Naive thymus-derived CD4-positive, alpha-beta T cell (primary cell): ENCODE measurements around the gene SNED1. TPM values are rescaled to one million over a fixed set of nuclear protein-coding genes. Genes with fewer than 3 reads are reported as not detected.

Experiments used
- ATAC-seq: fragments of 150-1000 bp; cut with Tn5 transposase; 2 replicates; pipeline ENCODE4 v1.10.0; 2021; ENCODE audit warnings: mild to moderate bottlenecking, moderate library complexity
- CTCF ChIA-PET: fragments of 350-600 bp; sonication (Branson Sonifier 250); formaldehyde crosslinking; loops from one replicate; lab custom pipeline; 2021; ENCODE audit warnings: antibody characterized with exemption; lab: Charles Lee
- POLR2A ChIA-PET: fragments of 350-600 bp; sonication (Branson Sonifier 250); formaldehyde crosslinking; loops from one replicate; lab custom pipeline; 2021; ENCODE audit warnings: antibody characterized with exemption, inconsistent platforms; lab: Charles Lee
- DNase-seq, 9 donors: peaks; one replicate each; pipeline versions ENCODE4 v3.0.0 to v3.0.0-alpha.2; 2020 to 2022; ENCODE audit warnings: mixed read lengths in 1 of 9
- H3K27ac ChIP-seq: one replicate; pipeline ENCODE4 v1.7.0; 2013; ENCODE audit warnings: mild to moderate bottlenecking, low read depth, low read length, moderate library complexity
- H3K27me3 ChIP-seq, 2 donors: one replicate each; pipeline ENCODE4 v1.7.0; 2013; ENCODE audit warnings: low read length in 2 of 2, mild to moderate bottlenecking in 2 of 2, moderate library complexity in 2 of 2; ENCODE audit not compliant: control insufficient read depth in 2 of 2, insufficient read depth in 2 of 2
- H3K36me3 ChIP-seq, 3 experiments: 1 replicate in 2 of 3; 2 replicates in 1 of 3; pipeline ENCODE4 v1.7.0; 2013; ENCODE audit warnings: low read length in 3 of 3, mild to moderate bottlenecking in 3 of 3, moderate library complexity in 1 of 3; ENCODE audit not compliant: insufficient read depth in 3 of 3, control insufficient read depth in 2 of 3
- H3K4me1 ChIP-seq, 2 donors: one replicate each; pipeline ENCODE4 v1.7.0; 2013; ENCODE audit warnings: low read length in 2 of 2, mild to moderate bottlenecking in 2 of 2, moderate library complexity in 1 of 2; ENCODE audit not compliant: control insufficient read depth in 2 of 2, insufficient read depth in 2 of 2
- H3K4me3 ChIP-seq: 2 replicates; pipeline ENCODE4 v1.7.0; 2013; ENCODE audit warnings: mild to moderate bottlenecking, low read length
- H3K9me3 ChIP-seq, 3 experiments: 1 replicate in 2 of 3; 2 replicates in 1 of 3; pipeline ENCODE4 v1.7.0; 2013; ENCODE audit warnings: low read length in 3 of 3; ENCODE audit not compliant: control insufficient read depth in 2 of 3
- H3K27ac Mint-ChIP-seq, 9 donors: one replicate each; pipeline ENCODE4 v1.8.0; 2020 to 2022; ENCODE audit warnings: mixed read lengths in 9 of 9, mild to moderate bottlenecking in 8 of 9, moderate library complexity in 5 of 9, inconsistent platforms in 2 of 9
- H3K27me3 Mint-ChIP-seq, 5 donors: one replicate each; pipeline ENCODE4 v1.8.0; 2021 to 2022; ENCODE audit warnings: mixed read lengths in 5 of 5, mild to moderate bottlenecking in 1 of 5
- H3K36me3 Mint-ChIP-seq, 5 donors: one replicate each; pipeline ENCODE4 v1.8.0; 2020 to 2022; ENCODE audit warnings: mixed read lengths in 5 of 5, mild to moderate bottlenecking in 3 of 5, inconsistent platforms in 1 of 5
- H3K4me1 Mint-ChIP-seq, 7 donors: one replicate each; pipeline ENCODE4 v1.8.0; 2020 to 2022; ENCODE audit warnings: mixed read lengths in 7 of 7, mild to moderate bottlenecking in 3 of 7, inconsistent platforms in 1 of 7
- H3K4me3 Mint-ChIP-seq, 10 donors: one replicate each; pipeline ENCODE4 v1.8.0; 2020 to 2022; ENCODE audit warnings: mild to moderate bottlenecking in 10 of 10, mixed read lengths in 10 of 10, moderate library complexity in 6 of 10, inconsistent platforms in 2 of 10
- H3K9me3 Mint-ChIP-seq, 11 donors: one replicate each; pipeline ENCODE4 v1.8.0; 2020 to 2022; ENCODE audit warnings: mixed read lengths in 11 of 11, mild to moderate bottlenecking in 4 of 11, inconsistent platforms in 1 of 11, moderate library complexity in 1 of 11
- intact Hi-C, 2 donors: fragments of 100-400 bp; cut with micrococcal nuclease; formaldehyde crosslinking; loops; one replicate each; pipeline ENCODE4 v1.15.1; 2023
- polyA plus RNA-seq, 2 donors: library from polyadenylated mRNA; unstranded; fragments of 300-500 nt; fragmentation: Illumina TruSeq; gene quantifications; one replicate each; pipeline ENCODE4 v1.2.3, GENCODE V29; 2021
- total RNA-seq, 6 experiments: library from RNA in 5 of 6; stranded (reverse) in 5 of 6; gene quantifications; 1 replicate in 5 of 6; 2 replicates in 1 of 6; pipeline ENCODE4 v1.2.3 and lab custom pipeline; 2021 to 2026

Gene SNED1
- total and polyA plus RNA-seq, 7 experiments from 2014 or later: 1.0 to 120 (median 32.9) TPM

GRCh38 chr2:240964704-240965295 lies 33.6 kb upstream of the SNED1 start:
- Mint-ChIP-seq H3K9me3 (no peaks in the 10 kb centered on the region), H3K4me3 (no peak overlapping the region), H3K27ac (no peak overlapping the region), H3K36me3 (no peaks in the 10 kb centered on the region), H3K4me1 (peaks cover 0 to 3% (median 0%) of the 10 kb centered on the region in 7 donors), H3K27me3 (no peaks in the 10 kb centered on the region)
- no peaks in the 10 kb centered on the region for H3K27me3 ChIP-seq
- ChIA-PET POLR2A (no interaction called here), CTCF (no interaction called here)
- H3K9me3 ChIP-seq: no peaks in the 10 kb centered on the region
- H3K27ac ChIP-seq: no peak overlapping the region
- DNase-seq (peak in 1 of 9 donors; percentile 6), ATAC-seq (no peak)
- H3K4me3 ChIP-seq: no peak overlapping the region
- H3K36me3 ChIP-seq: no peaks in the 10 kb centered on the region
- intact Hi-C loops: no loop called here
- H3K4me1 ChIP-seq: no peaks in the 10 kb centered on the region

DNA sequence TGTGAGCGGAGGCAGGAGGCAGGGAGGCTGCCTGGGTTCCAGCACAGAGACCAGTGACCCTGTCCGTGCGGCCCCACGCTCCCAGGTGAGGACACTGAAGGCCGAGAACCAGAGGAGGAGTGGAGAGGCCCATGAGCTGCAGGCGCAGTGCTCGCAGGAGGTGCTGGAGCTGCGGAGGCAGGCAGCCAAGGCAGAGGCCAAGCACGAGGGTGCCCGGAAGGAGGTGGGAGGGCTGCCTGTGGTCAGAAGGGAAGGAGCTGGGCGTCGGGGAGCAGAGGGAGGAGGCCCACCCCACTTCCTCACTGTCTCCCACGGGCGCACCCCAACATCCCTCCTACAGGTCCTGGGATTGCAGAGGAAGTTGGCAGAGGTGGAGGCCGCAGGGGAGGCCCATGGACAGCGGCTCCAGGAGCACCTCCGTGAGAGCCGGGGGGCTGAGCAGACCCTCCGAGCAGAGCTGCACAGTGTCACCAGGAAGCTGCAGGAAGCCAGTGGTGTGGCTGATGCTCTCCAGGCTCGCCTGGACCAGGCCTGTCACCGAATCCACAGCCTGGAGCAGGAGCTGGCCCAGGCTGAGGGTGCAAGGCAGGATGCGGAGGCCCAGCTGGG lies 33.0 kb upstream of the SNED1 start:
- Mint-ChIP-seq H3K4me1 (peaks cover 0 to 4% (median 0%) of the 10 kb centered on the region in 7 donors), H3K27me3 (no peaks in the 10 kb centered on the region), H3K9me3 (peaks cover 0 to 4% (median 0%) of the 10 kb centered on the region in 11 donors), H3K27ac (no peak overlapping the region), H3K36me3 (peaks cover 0 to 4% (median 0%) of the 10 kb centered on the region in 5 donors), H3K4me3 (no peak overlapping the region)
- Histone ChIP-seq H3K27ac (no peak overlapping the region), H3K4me1 (no peaks in the 10 kb centered on the region), H3K4me3 (no peak overlapping the region), H3K36me3 (no peaks in the 10 kb centered on the region), H3K27me3 (no peaks in the 10 kb centered on the region), H3K9me3 (no peaks in the 10 kb centered on the region)
- DNase-seq (peak in 1 of 9 donors; percentile 3), ATAC-seq (no peak)
- ChIA-PET POLR2A (no interaction called here), CTCF (no interaction called here)
- intact Hi-C loops: no loop called here

DNA sequence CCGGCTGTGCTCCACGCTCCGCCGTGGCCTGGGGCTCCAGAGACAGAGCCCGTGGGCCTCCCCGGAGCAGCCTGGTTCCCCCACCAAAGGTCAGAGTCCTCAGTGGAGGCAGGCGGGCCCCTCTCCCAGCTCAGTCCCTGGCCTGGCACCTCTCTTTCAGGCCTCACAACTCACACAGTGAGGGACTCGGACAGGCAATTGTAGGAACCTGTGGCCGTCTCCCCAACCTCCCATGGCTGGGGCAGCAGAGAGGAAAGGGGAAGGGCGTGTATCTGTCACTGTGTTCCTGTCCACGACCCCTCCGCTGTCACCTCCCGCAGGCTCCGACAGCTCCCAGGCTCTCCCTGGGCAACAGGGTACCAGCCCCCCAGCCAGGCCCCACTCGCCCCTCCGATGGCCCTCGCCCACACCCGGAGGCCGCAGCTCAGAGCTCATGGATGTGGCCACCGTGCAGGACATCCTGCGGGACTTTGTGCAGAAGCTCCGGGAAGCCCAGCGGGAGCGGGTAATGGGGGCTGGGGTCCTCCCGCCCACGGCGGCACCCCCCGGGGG lies 32.4 kb upstream of the SNED1 start:
- ATAC-seq (peak; percentile 15), DNase-seq (peak in 1 of 9 donors; percentile 9)
- peaks cover 0 to 4% (median 0%) of the 10 kb centered on the region in 7 donors for H3K4me1 Mint-ChIP-seq
- Histone ChIP-seq H3K9me3 (no peaks in the 10 kb centered on the region), H3K36me3 (no peaks in the 10 kb centered on the region), H3K4me1 (no peaks in the 10 kb centered on the region), H3K4me3 (no peak overlapping the region), H3K27ac (no peak overlapping the region), H3K27me3 (no peaks in the 10 kb centered on the region)
- ChIA-PET POLR2A (no interaction called here), CTCF (no interaction called here)
- peaks cover 0 to 7% (median 0%) of the 10 kb centered on the region in 11 donors for H3K9me3 Mint-ChIP-seq
- H3K36me3 Mint-ChIP-seq: peaks cover 0 to 5% (median 0%) of the 10 kb centered on the region in 5 donors
- H3K27ac Mint-ChIP-seq: no peak overlapping the region
- H3K4me3 Mint-ChIP-seq: no peak overlapping the region
- intact Hi-C loops: no loop called here
- no peaks in the 10 kb centered on the region for H3K27me3 Mint-ChIP-seq

GRCh38 chr2:240966457-240966905 lies 31.9 kb upstream of the SNED1 start:
- CTCF ChIA-PET: no interaction called here
- intact Hi-C loops: no loop called here
- no peak overlapping the region for H3K27ac Mint-ChIP-seq
- H3K36me3 Mint-ChIP-seq: peaks cover 0 to 5% (median 0%) of the 10 kb centered on the region in 5 donors
- no peak overlapping the region for H3K4me3 ChIP-seq
- no peak for DNase-seq
- peaks cover 0 to 2% (median under 1%) of the 10 kb centered on the region in 5 donors for H3K27me3 Mint-ChIP-seq
- no peak overlapping the region for H3K4me3 Mint-ChIP-seq
- peaks cover 0 to 5% (median 0%) of the 10 kb centered on the region in 7 donors for H3K4me1 Mint-ChIP-seq
- no peaks in the 10 kb centered on the region for H3K36me3 ChIP-seq
- H3K27ac ChIP-seq: no peak overlapping the region
- H3K4me1 ChIP-seq: no peaks in the 10 kb centered on the region
- H3K9me3 Mint-ChIP-seq: peaks cover 0 to 7% (median 0%) of the 10 kb centered on the region in 11 donors
- POLR2A ChIA-PET: no interaction called here
- no peak for ATAC-seq
- H3K9me3 ChIP-seq: no peaks in the 10 kb centered on the region
- no peaks in the 10 kb centered on the region for H3K27me3 ChIP-seq

- Mint-ChIP-seq H3K9me3 (peaks cover 0 to 7% (median 0%) of the 10 kb centered on the region in 11 donors), H3K4me1 (peaks cover 0 to 10% (median 0%) of the 10 kb centered on the region in 7 donors), H3K27ac (no peak overlapping the region), H3K4me3 (no peak overlapping the region), H3K27me3 (peaks cover 0 to 7% (median 6%) of the 10 kb centered on the region in 5 donors), H3K36me3 (peaks cover 0 to 5% (median 0%) of the 10 kb centered on the region in 5 donors)
- Histone ChIP-seq H3K27ac (no peak overlapping the region), H3K4me1 (no peaks in the 10 kb centered on the region), H3K27me3 (no peaks in the 10 kb centered on the region), H3K4me3 (no peak overlapping the region), H3K36me3 (no peaks in the 10 kb centered on the region), H3K9me3 (no peaks in the 10 kb centered on the region)
- CTCF ChIA-PET: no interaction called here
- ATAC-seq (no peak), DNase-seq (peak in 1 of 9 donors; percentile 8)
- intact Hi-C loops: no loop called here
- POLR2A ChIA-PET: no interaction called here
Observed at GRCh38 chr2:240966906-240967680, 31.3 kb upstream of the SNED1 start.

- H3K9me3 ChIP-seq: no peaks in the 10 kb centered on the region
- intact Hi-C loops: no loop called here
- POLR2A ChIA-PET: no interaction called here
- H3K27me3 ChIP-seq: no peaks in the 10 kb centered on the region
- DNase-seq: peak in 1 of 9 donors; percentile 3
- no peaks in the 10 kb centered on the region for H3K36me3 ChIP-seq
- ATAC-seq: no peak
- peaks cover 0 to 5% (median 0%) of the 10 kb centered on the region in 5 donors for H3K36me3 Mint-ChIP-seq
- no peaks in the 10 kb centered on the region for H3K4me1 ChIP-seq
- H3K27me3 Mint-ChIP-seq: peaks cover 0 to 7% (median 6%) of the 10 kb centered on the region in 5 donors
- CTCF ChIA-PET: no interaction called here
- no peak overlapping the region for H3K4me3 ChIP-seq
- H3K4me1 Mint-ChIP-seq: peaks cover 0 to 10% (median 0%) of the 10 kb centered on the region in 7 donors
- no peak overlapping the region for H3K4me3 Mint-ChIP-seq
- H3K27ac Mint-ChIP-seq: no peak overlapping the region
- no peak overlapping the region for H3K27ac ChIP-seq
- peaks cover 0 to 7% (median 0%) of the 10 kb centered on the region in 11 donors for H3K9me3 Mint-ChIP-seq
Observed at GRCh38 chr2:240967681-240968621, 30.5 kb upstream of the SNED1 start.
